ENCODE data around the gene MYO1D. TPM values are rescaled to one million over a fixed set of nuclear protein-coding genes. Genes with fewer than 3 reads are reported as not detected.
"Not testable (repeated sequence)": the region's sequence is repeated elsewhere in the genome, so short reads cannot be mapped to it uniquely, and the experiment has no call there.

The MYO1D gene
- total RNA-seq, 1 donor, result 94.0 TPM

DNA sequence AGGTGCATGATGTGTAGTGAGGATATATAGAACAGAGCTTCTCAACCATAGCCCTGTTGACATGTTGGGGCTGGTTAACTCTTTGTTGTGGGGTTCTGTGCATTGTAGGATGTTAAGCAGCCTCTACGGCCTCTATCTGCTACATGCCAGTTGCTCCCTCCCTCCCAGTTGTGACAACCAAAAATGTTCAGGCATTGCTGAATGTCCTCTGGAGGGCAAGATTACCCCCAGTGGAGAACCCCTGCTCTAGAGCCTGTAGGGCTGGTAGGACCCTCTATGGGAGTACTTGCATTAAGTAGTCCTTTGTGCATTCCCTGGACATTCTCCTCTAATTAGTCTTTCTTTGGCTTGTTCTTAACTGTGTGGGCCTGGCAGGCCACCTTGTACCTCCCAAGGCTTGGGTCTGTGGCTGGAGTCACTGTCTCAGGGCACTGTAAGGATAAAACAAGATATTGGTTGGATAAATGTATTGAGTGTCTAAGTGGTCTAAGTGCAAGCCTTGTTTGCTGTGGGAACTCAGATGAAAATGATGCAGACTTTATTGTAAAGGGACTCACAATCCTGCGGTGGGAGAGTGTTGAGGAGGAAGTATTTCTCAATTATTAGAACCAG, 19.8 kb upstream of the MYO1D start:
- TF ChIP-seq, protein P1, sequence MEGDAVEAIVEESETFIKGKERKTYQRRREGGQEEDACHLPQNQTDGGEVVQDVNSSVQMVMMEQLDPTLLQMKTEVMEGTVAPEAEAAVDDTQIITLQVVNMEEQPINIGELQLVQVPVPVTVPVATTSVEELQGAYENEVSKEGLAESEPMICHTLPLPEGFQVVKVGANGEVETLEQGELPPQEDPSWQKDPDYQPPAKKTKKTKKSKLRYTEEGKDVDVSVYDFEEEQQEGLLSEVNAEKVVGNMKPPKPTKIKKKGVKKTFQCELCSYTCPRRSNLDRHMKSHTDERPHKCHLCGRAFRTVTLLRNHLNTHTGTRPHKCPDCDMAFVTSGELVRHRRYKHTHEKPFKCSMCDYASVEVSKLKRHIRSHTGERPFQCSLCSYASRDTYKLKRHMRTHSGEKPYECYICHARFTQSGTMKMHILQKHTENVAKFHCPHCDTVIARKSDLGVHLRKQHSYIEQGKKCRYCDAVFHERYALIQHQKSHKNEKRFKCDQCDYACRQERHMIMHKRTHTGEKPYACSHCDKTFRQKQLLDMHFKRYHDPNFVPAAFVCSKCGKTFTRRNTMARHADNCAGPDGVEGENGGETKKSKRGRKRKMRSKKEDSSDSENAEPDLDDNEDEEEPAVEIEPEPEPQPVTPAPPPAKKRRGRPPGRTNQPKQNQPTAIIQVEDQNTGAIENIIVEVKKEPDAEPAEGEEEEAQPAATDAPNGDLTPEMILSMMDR (IDR thresholded peaks at IDR 0.05; ENCODE audit: insufficient read depth, low read length), result no peak
- DNase-seq (ENCODE audit: low read depth), result no peak
- H3K4me3 ChIP-seq (ENCODE audit: low read depth, low read length), result no peak overlapping the region

DNA sequence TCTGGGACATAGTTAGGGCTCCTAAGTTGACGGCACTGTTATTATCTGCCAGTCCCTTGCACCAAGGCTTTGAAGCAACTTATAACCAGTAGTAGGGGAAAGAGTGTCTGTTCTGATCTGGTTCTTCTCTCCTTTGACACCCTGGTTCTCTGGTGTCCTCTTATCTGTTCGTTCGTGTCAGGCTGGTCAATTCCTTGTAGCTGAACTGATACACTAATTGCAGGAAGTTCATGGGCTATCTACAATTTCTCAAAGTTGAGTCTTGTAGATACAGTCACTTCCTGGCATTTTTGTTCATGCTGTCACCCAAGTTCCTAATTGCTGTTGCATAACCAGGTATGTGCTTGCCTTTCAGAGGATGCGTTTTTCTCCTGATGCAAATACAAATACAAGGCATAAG, 17.3 kb upstream of the MYO1D start:
- H3K4me3 ChIP-seq (ENCODE audit: low read depth, low read length), result no peak overlapping the region
- TF ChIP-seq, protein P1 (IDR thresholded peaks at IDR 0.05; ENCODE audit: insufficient read depth, low read length), result no peak
- no peak for DNase-seq (ENCODE audit: low read depth)

DNA sequence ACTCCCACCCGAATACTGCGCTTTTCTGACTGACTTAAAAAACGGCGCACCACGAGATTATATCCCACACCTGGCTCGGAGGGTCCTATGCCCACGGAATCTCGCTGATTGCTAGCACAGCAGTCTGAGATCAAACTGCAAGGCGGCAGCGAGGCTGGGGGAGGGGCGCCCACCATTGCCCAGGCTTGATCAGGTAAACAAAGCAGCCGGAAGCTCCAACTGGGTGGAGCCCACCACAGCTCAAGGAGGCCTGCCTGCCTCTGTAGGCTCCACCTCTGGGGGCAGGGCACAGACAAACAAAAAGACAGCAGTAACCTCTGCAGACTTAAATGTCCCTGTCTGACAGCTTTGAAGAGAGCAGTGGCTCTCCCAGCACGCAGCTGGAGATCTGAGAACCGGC, 10.5 kb upstream of the MYO1D start:
- H3K4me3 ChIP-seq (ENCODE audit: low read depth, low read length); DNase-seq (ENCODE audit: low read depth): not testable (repeated sequence)

DNA sequence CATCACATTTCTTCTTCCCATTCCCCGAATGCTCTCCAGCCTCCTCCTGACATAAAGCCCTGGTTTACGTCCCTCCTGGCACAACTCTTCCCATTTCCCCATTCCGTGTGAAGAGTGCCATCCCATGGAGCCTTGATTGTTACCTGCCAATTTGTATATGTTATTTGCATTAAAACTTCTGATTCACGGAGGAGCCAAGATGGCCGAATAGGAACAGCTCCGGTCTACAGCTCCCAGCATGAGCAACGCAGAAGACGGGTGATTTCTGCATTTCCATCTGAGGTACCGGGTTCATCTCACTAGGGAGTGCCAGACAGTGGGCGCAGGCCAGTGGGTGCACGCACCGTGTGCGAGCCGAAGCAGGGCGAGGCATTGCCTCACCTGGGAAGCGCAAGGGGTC, 10.0 kb upstream of the MYO1D start:
- DNase-seq (ENCODE audit: low read depth), result not testable (repeated sequence)

DNA sequence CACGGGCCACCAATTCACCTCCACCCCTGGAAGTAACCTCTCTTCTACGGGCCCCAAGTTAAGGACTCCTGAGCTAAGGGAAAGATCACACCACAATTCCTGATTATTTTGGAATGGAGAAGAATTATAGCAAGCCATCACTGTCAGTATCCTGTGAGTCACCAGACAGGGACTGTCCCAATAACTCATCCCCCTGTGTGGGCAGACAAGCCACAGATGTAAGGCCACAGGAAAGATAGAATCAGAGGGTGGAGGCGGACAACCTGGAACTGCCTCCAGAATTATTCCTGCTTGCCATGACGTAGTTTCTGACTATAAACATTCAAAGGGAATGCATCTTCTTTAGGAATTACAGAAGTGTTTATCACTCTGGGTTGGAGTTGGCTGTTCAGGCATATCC, 5.8 kb upstream of the MYO1D start:
- TF ChIP-seq, protein P1 (IDR thresholded peaks at IDR 0.05; ENCODE audit: insufficient read depth, low read length), result no peak
- no peak for DNase-seq (ENCODE audit: low read depth)

More for the DNA sequence above, 10.0 kb upstream of the MYO1D start:
- not testable (repeated sequence) for H3K4me3 ChIP-seq (ENCODE audit: low read depth, low read length)

DNA sequence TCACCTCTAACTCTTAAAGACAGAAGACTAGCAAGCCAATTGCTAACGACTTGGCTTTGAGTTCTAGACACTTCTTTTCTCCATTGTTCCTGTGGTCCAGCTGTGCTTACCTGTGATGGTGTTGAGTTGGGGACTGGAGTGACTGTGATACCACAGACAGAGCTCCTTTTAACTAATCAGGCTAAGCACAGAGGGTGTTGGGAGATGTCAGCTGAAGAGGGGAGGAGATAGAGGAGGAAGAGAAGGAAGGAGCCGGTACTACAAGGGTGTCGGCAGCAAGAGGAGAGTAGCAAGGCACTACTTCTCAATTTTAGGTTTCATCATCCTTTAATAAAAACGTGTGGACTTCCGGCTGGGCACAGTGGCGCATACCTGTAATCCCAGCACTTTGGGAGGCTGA, 5.1 kb upstream of the MYO1D start:
- DNase-seq (ENCODE audit: low read depth), result no peak
- H3K4me3 ChIP-seq (ENCODE audit: low read depth, low read length), result no peak overlapping the region
- TF ChIP-seq, protein P1 (IDR thresholded peaks at IDR 0.05; ENCODE audit: insufficient read depth, low read length), result no peak

More for the DNA sequence above, 5.8 kb upstream of the MYO1D start:
- no peak overlapping the region for H3K4me3 ChIP-seq (ENCODE audit: low read depth, low read length)

DNA sequence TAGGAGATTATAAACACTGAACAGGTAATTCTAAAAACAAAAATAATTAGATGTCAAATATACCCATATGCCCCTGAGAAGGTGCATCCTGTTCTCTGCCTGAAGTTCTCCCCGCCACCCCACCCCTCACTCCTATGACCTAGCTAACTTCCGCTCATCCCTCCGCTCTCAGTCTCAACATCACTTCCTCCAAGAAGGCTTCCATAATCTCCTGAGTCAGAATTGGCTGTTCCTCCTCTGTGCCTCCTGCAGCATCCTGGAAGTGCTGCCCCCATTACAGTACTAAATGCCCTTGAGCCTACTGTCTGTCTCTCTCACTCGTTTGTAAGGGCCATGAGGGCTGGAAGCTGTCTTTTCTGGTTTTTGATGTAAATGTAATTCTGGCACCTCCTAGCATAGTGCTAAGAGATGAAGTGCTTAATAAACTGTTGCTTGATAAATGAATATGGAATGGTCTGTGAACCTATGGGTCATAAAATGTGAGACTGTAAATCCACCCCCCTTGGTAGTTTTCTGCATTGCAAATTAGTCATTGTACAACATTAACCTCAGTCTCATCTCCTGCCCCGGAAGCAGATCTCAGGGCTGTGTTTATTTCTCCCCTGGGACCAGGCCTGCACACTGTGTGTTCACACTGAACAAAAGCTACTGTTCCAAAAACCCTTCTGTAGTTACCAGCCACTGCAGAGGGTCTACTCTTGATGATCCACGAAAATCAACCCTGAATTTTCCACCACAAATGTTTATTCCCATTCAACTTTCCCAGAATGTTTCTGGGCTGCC, 3.9 kb upstream of the MYO1D start:
- H3K4me3 ChIP-seq (ENCODE audit: low read depth, low read length), result no peak overlapping the region
- TF ChIP-seq, protein P1 (IDR thresholded peaks at IDR 0.05; ENCODE audit: insufficient read depth, low read length), result no peak
- DNase-seq (ENCODE audit: low read depth), result no peak

DNA sequence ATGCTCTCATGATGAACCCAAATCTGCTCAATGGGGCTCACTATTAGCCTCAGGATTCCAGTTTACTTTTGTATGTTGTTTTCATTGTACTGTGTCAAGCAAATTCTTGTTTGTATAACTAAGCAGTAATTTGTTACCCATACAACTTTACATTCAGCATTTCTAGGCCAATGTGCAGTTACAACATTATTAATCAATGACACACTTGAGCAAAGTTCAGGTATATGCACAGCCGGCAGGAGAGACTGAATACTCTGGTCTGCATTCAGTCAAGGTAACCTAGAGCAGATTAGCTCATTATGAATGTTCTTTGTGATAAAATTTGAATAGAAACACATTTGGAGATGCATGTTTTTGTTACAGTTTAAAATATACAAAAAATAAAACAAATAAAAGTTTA, 2.2 kb upstream of the MYO1D start:
- no peak for DNase-seq (ENCODE audit: low read depth)
- no peak overlapping the region for H3K4me3 ChIP-seq (ENCODE audit: low read depth, low read length)
- TF ChIP-seq, protein P1 (IDR thresholded peaks at IDR 0.05; ENCODE audit: insufficient read depth, low read length), result no peak
